Large intestine (tissue), 12 donors: ENCODE results near the gene ASIC4. TPM values are rescaled to one million over a fixed set of nuclear protein-coding genes. Genes with fewer than 3 reads are reported as not detected.

ENCODE experiments used
- DNase-seq, 2 donors: peaks; one replicate each; pipeline versions ENCODE4 v3.0.0 to v3.0.0-alpha.2; 2013
- H3K27ac ChIP-seq: one replicate; pipeline ENCODE4 v1.5.1; 2013; ENCODE audit warnings: low read length
- H3K27me3 ChIP-seq: 2 replicates; pipeline ENCODE4 v1.6.1; 2013; ENCODE audit warnings: low read length; ENCODE audit not compliant: control insufficient read depth, insufficient read depth
- H3K36me3 ChIP-seq: 2 replicates; pipeline ENCODE4 v1.6.1; 2013; ENCODE audit warnings: low read length; ENCODE audit not compliant: control insufficient read depth, insufficient read depth
- H3K4me1 ChIP-seq: one replicate; pipeline ENCODE4 v1.6.1; 2013; ENCODE audit warnings: low read length; ENCODE audit not compliant: control insufficient read depth, insufficient read depth
- H3K4me3 ChIP-seq: one replicate; pipeline ENCODE4 v1.5.1; 2013; ENCODE audit warnings: low read length
- H3K9me3 ChIP-seq: one replicate; pipeline ENCODE4 v1.6.1; 2013; ENCODE audit warnings: mild to moderate bottlenecking, low read depth, low read length, moderate library complexity; ENCODE audit not compliant: control insufficient read depth
- WGBS: methylation state at CpG from one replicate; pipeline ENCODE4 v1.1.5; 2013; ENCODE audit warnings: low lambda C conversion rate; ENCODE audit not compliant: insufficient coverage; 5-methylcytosine and 5-hydroxymethylcytosine counted together
- long read RNA-seq, 11 donors: transcript quantifications; one replicate each; lab custom pipeline, GENCODE V29; 2026
- polyA plus RNA-seq: library from polyadenylated mRNA; unstranded; fragments of 120-200 nt; gene quantifications from one replicate; pipeline ENCODE4 v1.2.1, GENCODE V29; 2013

Gene ASIC4
- 1.1 TPM for polyA plus RNA-seq
- long read RNA-seq, donor 1, result 0 reads
- long read RNA-seq, donor 2, result 0 reads
- long read RNA-seq, donor 3, result 0 reads
- long read RNA-seq, donor 4, result 0 reads
- long read RNA-seq, donor 5, result 0 reads
- long read RNA-seq, donor 6, result 0 reads
- long read RNA-seq, donor 7, partial matches to known transcripts, result 0 of 1 reads
- long read RNA-seq, donor 7, other reads (novel, unspliced or antisense), result 0 of 1 reads
- long read RNA-seq, donor 8, partial matches to known transcripts, result 28 of 53 reads
- long read RNA-seq, donor 8, other reads (novel, unspliced or antisense), result 25 of 53 reads
- long read RNA-seq, donor 9, result 0 reads
- long read RNA-seq, donor 10, result 0 reads
- long read RNA-seq, donor 11, result 0 reads

- Histone ChIP-seq H3K27me3 (peaks cover 96% of the 10 kb centered on the region), H3K27ac (no peak within 1 kb of the TSS), H3K9me3 (peaks cover 19% of the 10 kb centered on the region), H3K36me3 (no peaks in the 10 kb centered on the region), H3K4me1 (peaks cover 23% of the 10 kb centered on the region), H3K4me3 (no peak within 1 kb of the TSS)
- no peak for DNase-seq
- no CpG with 5 or more reads among the region's 31 CpGs for WGBS
Measured at GRCh38 chr2:219514196-219514761, at the start of gene ASIC4. ASIC4 (plus strand) TSS chr2:219514482; CDS start chr2:219514725, 243 bp downstream.

- no CpG with 5 or more reads among the region's 47 CpGs for WGBS
- H3K9me3 ChIP-seq, result no peaks in the 10 kb centered on the region
- H3K4me3 ChIP-seq, result no peak overlapping the region
- no peak overlapping the region for H3K27ac ChIP-seq
- no peaks in the 10 kb centered on the region for H3K27me3 ChIP-seq
- no peak for DNase-seq
- H3K36me3 ChIP-seq, result peaks cover 4% of the 10 kb centered on the region
- H3K4me1 ChIP-seq, result no peaks in the 10 kb centered on the region
Measured at GRCh38 chr2:219465659-219466561, 48.4 kb upstream of the ASIC4 start.

- no peak for DNase-seq
- peaks cover 3% of the 10 kb centered on the region for H3K36me3 ChIP-seq
- no peaks in the 10 kb centered on the region for H3K27me3 ChIP-seq
- H3K27ac ChIP-seq, result no peak overlapping the region
- H3K9me3 ChIP-seq, result no peaks in the 10 kb centered on the region
- WGBS, result 63% methylated on average over 3 of the region's 28 CpGs
- H3K4me1 ChIP-seq, result no peaks in the 10 kb centered on the region
- no peak overlapping the region for H3K4me3 ChIP-seq
Measured at GRCh38 chr2:219466816-219467735, 47.2 kb upstream of the ASIC4 start.

- no peaks in the 10 kb centered on the region for H3K27me3 ChIP-seq
- H3K36me3 ChIP-seq, result no peaks in the 10 kb centered on the region
- WGBS, result no CpG with 5 or more reads among the region's 2 CpGs
- H3K4me1 ChIP-seq, result no peaks in the 10 kb centered on the region
- DNase-seq, result no peak
- no peak overlapping the region for H3K27ac ChIP-seq
- H3K4me3 ChIP-seq, result no peak overlapping the region
- H3K9me3 ChIP-seq, result no peaks in the 10 kb centered on the region
Measured at GRCh38 chr2:219467736-219468075, 46.6 kb upstream of the ASIC4 start.

- no peak overlapping the region for H3K27ac ChIP-seq
- DNase-seq, result no peak
- no peak overlapping the region for H3K4me3 ChIP-seq
- H3K36me3 ChIP-seq, result no peaks in the 10 kb centered on the region
- H3K9me3 ChIP-seq, result no peaks in the 10 kb centered on the region
- H3K4me1 ChIP-seq, result no peaks in the 10 kb centered on the region
- H3K27me3 ChIP-seq, result no peaks in the 10 kb centered on the region
- no CpG with 5 or more reads among the region's 23 CpGs for WGBS
Measured at GRCh38 chr2:219468410-219469185, 45.7 kb upstream of the ASIC4 start.

- DNase-seq, result no peak
- Histone ChIP-seq H3K27me3 (no peaks in the 10 kb centered on the region), H3K27ac (no peak overlapping the region), H3K4me3 (no peak overlapping the region), H3K36me3 (peaks cover 3% of the 10 kb centered on the region), H3K9me3 (no peaks in the 10 kb centered on the region), H3K4me1 (no peaks in the 10 kb centered on the region)
- no CpG with 5 or more reads among the region's 16 CpGs for WGBS
Measured at GRCh38 chr2:219469186-219469724, 45.0 kb upstream of the ASIC4 start.

GRCh38 chr2:219470429-219470828, 43.9 kb upstream of the ASIC4 start:
- DNase-seq, result peak in 1 of 2 donors; percentile 22
- Histone ChIP-seq H3K9me3 (no peaks in the 10 kb centered on the region), H3K4me3 (no peak overlapping the region), H3K27me3 (no peaks in the 10 kb centered on the region), H3K4me1 (no peaks in the 10 kb centered on the region), H3K27ac (no peak overlapping the region), H3K36me3 (peaks cover 3% of the 10 kb centered on the region)
- no CpG with 5 or more reads among the region's 4 CpGs for WGBS

GRCh38 chr2:219471476-219472371, 42.6 kb upstream of the ASIC4 start:
- no peaks in the 10 kb centered on the region for H3K9me3 ChIP-seq
- H3K36me3 ChIP-seq, result peaks cover 3% of the 10 kb centered on the region
- H3K4me3 ChIP-seq, result no peak overlapping the region
- H3K27me3 ChIP-seq, result no peaks in the 10 kb centered on the region
- WGBS, result no CpG with 5 or more reads among the region's 22 CpGs
- peaks cover 5% of the 10 kb centered on the region for H3K4me1 ChIP-seq
- no peak for DNase-seq
- no peak overlapping the region for H3K27ac ChIP-seq
